C4-2B (cell line): ENCODE measurements around the gene ZNF132.

Source experiments
- H3K27ac ChIP-seq: fragments of 450-650 bp; 2 replicates; pipeline ENCODE4 v1.5.1; 2017
- CTCF ChIP-seq: fragments of 450-650 bp; conservative IDR thresholded peaks from 2 replicates; pipeline ENCODE4 v1.5.1; 2017; ENCODE audit warnings: mild to moderate bottlenecking
- ZFX ChIP-seq: fragments of 450-650 bp; IDR thresholded peaks from 2 replicates; pipeline ENCODE4 v1.6.1; 2017

Gene ZNF132

GRCh38 chr19:58440556-58440955, 603 bp upstream of the ZNF132 start:
- TF ChIP-seq ZFX (no peak), CTCF (no peak)
- H3K27ac ChIP-seq, result no peak overlapping the region

- H3K27ac ChIP-seq, result no peak overlapping the region
- TF ChIP-seq CTCF, result no peak
- no peak for TF ChIP-seq ZFX
Measured at GRCh38 chr19:58434217-58434616, 5.7 kb downstream of the ZNF132 start.

GRCh38 chr19:58429745-58430144, 10.2 kb downstream of the ZNF132 start:
- H3K27ac ChIP-seq, result no peak overlapping the region
- TF ChIP-seq ZFX, result no peak
- no peak for TF ChIP-seq CTCF

- TF ChIP-seq CTCF (no peak), ZFX (no peak)
- H3K27ac ChIP-seq, result no peak overlapping the region
Measured at GRCh38 chr19:58428617-58429016, 11.3 kb downstream of the ZNF132 start.

GRCh38 chr19:58417071-58417470, 22.9 kb downstream of the ZNF132 start:
- TF ChIP-seq ZFX (no peak), CTCF (no peak)
- no peak overlapping the region for H3K27ac ChIP-seq

GRCh38 chr19:58416604-58417003, 23.3 kb downstream of the ZNF132 start:
- no peak overlapping the region for H3K27ac ChIP-seq
- TF ChIP-seq CTCF (no peak), ZFX (no peak)

- TF ChIP-seq CTCF, result no peak
- peak; percentile 72 for TF ChIP-seq ZFX
- H3K27ac ChIP-seq, result peak overlapping the region; percentile 88
Measured at GRCh38 chr19:58409010-58409790, 30.8 kb downstream of the ZNF132 start.
